GM21367 (cell line): ENCODE results near the gene TULP1.

Experiments
- ATAC-seq: cut with Tn5 transposase; IDR thresholded peaks from one replicate; pipeline ENCODE4 v1.9.1; 2021; ENCODE audit not compliant: unreplicated experiment

Gene TULP1

DNA sequence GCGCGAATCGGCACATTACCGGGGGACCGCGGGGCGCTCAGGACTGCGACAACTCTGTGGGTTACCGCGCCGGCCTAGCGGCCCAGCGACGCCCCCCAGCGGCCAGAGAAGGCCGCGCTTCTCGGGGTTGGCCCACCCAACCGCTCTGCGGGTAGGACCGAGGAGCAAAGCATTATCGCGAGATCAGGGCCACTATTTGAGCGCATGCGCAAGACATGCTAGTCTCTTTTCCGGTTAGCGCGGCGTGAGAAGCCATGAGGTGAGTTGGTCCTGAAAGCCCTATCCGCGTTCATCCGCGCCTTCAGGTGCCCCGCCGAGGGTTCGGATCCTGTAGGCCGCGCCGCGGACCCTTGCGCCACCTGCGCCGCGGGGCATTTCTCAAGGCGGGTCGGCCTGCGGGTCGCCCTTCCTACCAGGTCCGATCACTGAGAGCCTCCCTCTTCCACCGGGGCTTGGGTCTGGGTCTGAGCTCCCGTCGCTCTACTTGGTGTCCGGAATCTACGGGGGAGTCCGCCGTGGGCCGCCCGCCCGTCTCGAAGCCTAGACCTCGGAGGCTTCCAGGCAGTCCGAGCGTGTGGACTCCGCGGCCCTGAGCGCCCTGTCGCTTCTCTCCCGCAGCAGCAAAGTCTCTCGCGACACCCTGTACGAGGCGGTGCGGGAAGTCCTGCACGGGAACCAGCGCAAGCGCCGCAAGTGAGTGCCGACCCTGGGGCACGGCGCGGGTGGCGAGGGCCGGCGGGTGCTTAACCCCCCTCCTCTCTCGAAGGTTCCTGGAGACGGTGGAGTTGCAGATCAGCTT is 44.3 kb downstream of the TULP1 start, which contains the start of gene RPL10A:
Gene RPL10A, plus strand, starts transcription at position 221 of the 799 bp plus-strand sequence. Its CDS starts 34 bp downstream, at position 255.
- ATAC-seq: peak; percentile 85

DNA sequence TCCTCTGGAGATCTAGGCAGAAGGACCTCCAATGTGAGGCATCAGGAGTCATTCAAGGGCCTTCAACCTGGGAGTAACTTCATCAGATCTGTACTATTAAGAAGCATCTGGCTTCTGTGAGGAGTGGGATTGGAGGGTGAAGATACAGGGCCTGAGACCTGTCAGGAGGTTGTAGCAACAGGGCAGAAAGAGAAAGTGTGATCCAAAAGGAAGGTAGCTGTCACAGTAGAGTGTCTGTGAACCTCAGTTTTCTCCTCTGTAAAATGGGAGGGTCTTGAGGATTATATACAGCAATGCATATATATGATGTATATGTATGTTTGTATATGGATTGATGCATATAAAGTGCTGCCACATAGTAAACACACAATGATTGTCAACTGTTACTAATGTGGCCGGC is 47.0 kb downstream of the TULP1 start:
- ATAC-seq: no peak

DNA sequence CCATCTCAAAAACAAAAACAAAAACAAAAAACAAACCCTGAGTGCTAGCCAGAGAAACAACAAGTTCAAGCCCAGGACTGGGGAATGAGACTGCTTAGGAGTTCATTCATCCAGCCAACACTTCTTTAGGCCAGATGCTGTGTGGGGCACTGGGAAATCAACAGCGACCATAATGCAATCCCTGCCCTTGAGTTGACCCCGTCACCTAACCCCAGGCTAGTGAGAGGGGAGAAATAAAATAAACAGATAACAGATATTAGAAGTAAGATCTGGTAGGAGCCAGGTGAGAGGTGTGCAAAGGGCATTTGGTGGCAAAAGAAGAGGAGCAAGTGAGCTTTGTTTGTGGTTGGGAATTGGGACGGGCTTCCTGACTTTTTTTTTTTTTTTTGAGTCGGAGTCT is 49.4 kb downstream of the TULP1 start:
- no peak for ATAC-seq

DNA sequence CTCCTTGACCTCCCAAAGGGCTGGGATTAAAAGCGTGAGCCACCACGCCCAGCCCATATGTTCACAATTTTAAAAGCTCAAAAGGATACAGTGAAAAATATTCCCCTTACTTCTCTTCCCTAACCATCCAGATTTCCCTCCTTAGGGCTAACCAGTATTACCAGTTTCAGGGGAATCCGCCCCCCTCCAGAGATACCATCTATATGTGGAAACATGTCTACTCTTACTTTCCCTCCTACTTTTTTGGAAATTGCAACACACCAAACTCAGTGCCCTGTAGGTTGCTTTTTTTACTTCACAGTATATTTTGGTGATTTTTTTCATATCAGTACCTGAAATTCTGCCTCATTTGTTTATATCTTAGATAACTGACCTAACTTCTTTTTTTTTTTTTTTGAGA is 51.4 kb downstream of the TULP1 start:
- ATAC-seq: no peak

DNA sequence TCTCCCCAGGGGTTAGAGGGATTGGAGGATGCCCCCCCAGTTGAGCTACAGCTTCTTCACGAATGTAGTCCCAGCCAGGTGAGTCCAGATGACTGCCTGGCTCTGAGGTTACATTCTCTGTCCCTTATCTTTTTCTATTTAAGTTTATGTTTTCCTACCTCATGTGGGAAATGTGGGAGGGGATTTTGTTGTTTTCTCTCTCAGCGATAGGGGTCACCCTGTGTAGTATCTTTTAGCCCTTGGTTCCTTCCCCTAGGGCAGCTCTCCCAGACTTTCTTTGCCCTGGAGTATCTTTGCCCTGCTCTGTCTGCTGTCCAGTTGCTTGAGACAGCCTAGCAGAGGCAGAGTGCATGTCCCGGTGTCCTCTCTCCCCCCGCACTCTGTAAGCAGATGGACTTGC is 54.8 kb downstream of the TULP1 start:
- ATAC-seq: no peak

DNA sequence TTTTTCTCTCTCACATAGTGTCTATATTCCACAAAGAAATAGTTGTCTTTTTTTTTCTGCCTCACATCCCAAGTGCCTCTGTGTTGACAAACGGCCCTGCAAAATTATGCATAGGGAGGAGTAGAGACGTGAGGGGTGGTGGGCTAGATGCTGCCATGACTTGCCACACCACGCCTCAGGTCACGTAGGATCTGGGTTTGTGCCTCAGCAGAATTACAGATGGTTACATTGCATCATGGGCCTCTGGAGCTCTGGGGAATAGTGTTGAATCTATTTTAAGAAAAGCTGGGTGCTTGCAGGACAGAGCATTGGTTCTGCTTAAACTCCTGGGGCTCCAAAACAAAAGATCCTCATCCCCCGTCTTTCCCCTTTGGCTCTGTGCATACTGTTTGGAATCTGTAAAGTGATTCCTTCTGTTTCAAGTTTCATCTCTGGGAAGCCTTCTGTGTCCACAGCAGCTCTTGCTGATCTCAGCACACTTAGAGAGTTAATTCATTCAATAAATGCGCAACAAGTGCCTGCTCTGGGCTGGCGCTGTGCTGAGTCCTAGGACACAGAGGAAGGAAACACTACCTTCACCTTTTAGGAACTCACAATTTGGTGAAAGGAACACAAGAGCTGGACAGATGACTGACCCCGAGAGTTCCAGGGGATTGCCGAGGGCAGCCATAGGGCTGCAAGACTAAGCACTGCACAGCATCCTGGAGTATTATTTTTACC is 58.1 kb downstream of the TULP1 start:
- no peak for ATAC-seq

DNA sequence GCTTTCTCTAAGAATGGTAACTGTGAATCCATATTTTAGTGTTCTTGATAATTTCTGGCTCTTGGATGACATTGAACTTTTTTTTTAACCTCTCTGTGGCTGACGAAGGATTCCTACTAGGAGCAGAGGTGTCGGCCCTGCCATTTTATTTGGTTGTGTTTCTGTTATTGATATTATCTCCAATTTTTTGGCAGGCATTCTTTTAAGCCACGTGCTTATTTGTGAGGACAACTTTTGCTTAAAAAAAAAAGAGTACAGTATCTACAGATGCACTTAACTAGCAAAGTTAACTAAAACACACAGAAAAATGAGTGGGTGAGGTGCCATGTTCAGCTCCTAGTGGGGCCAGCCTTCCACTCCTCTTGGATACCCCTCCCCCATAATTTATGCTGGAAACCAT is 59.5 kb downstream of the TULP1 start:
- ATAC-seq: no peak

DNA sequence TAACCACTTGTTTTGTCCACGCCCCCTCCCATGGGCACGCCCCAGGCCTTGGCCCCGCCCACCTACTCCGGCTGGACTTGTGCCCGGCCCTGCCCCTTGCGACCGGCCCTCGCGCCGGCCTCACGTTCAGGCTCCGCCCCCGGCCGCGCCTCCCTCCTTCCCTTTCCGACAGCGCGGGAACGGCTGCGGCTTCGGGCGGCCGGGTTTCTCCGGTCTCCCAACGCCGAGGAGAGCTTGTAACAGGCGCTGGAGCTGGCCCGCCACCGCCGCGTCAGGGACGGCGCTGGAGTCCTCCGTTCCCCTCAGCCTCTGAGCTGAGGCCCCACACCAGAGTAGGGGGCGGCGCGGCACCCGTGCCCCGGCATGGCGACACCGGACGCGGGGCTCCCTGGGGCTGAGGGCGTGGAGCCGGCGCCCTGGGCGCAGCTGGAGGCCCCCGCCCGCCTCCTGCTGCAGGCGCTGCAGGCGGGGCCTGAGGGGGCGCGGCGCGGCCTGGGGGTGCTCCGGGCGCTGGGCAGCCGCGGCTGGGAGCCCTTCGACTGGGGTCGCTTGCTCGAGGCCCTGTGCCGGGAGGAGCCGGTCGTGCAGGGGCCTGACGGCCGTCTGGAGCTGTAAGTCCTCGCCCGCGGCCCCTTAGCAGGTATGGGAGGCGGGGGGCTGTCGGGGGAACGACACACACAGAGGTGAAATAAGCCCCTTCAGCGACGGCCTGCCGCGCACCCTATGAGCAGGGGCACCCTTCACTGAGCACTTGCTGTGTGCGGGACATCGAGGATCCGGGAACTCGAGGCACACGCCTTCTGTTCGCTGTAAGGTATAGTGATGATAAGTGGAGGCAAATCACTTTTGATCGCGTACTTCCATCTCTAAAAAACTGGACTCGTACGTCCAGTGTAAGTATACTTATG is 60.3 kb downstream of the TULP1 start, which contains the start of gene FANCE:
Gene FANCE, plus strand, starts transcription at position 156 of the 908 bp plus-strand sequence. Its CDS starts 208 bp downstream, at position 364.
- ATAC-seq: peak; percentile 79

DNA sequence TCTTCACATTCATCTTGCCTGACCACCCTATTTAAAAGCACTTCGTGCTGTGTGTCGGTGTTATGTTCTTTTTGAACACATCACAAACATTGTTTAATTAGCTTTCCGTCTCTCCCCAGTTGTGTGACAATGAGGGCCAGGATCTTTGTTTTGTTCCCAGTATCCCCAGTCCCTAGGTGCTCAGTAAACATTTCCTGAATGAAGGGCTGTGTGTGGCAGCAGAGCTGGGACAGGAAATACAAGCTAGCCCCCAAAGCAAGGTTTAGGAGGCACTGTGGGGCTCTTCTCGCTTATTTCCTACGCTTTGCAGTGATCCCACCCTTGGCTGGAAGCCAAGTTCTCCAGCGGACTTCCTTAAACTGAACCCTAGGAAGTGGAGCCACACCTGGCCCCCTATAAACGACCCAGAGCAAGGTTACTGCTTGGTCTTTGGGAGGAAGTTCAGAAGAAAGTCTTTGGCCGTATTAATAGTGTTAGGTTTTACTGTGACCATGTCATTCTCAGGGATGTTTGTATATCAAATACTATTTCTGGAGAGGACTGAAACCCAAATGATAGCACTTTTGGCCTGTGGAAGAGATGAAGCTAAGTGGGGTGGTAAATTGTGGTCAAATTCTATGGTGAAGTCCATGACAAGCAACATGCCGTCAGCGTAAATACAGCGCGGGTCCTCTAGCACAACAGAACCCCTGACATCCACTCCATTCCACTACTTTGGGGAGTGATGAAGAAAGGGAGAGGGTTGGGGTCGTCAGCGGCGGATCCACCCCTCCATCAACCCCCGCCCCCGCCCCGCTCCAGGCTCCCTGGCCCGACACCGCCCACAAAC is 61.1 kb downstream of the TULP1 start:
- ATAC-seq: no peak

DNA sequence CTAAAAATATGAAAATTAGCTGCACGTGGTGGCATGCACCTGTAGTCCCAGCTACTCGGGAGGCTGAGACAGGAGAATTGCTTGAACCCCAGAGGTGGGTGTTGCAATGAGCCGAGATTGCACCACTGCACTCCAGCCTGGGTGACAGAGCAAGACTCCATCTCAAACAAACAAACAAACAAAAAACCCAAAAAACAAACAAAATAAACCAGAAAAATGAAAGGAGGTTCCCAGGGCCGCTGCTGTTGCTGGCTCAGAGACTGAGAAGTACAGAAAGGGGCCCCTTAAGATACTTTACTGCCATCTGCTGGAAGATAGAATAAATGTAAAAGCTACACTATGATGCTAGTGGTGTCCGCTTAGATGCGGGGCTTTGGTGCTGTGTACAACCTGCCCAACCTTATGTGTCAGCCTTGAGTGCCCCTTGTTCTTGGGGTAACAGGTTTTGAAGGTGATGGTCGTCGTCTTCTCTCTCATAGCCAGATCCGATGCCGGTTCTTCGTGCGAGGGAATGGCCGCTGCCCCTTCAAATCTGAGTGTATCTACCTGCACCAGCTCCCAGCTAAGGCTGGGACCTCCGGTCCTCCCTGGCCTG is 63.3 kb downstream of the TULP1 start:
- ATAC-seq: no peak

DNA sequence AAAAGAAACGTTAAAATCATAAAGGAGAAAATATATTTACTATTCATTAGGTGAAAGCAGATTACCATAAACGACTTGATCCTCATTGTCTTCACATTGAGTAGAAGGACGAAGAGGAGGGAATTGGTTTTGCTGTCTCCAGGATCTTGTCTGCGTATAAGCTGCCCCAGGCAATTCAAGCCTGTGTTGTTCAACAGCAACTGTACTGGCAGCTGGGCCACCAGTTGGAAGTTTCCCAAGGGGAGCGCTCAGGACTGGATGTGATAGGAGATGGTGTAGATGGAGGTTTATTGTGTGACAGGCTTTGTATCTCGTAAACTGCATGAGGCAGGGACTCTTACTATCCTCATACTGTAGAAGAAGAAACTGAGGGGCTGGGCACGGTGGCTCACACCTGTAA is 64.5 kb downstream of the TULP1 start:
- no peak for ATAC-seq
